Measurements from ENCODE around the gene RNASE1.

GRCh38 chr14:20846560-20846959 lies 43.9 kb upstream of the RNASE1 start:
- TF ChIP-seq CTCF (conservative IDR thresholded peaks at IDR 0.05; ENCODE audit: low read length) (no peak), EZH2phosphoT487 (IDR thresholded peaks at IDR 0.05; ENCODE audit: borderline replicate concordance) (no peak)
